OCI-LY1 (cell line): ENCODE data around the gene DUSP16.

Experiments used
- H2AFZ ChIP-seq: fragments of 200-600 bp; sonication (generic), shearing (Covaris generic); 2 replicates; pipeline ENCODE4 v1.6.0; 2014; ENCODE audit warnings: antibody characterized with exemption, mild to moderate bottlenecking, low read length
- H3F3A ChIP-seq: fragments of 200-600 bp; sonication (generic), shearing (Covaris generic); 2 replicates; pipeline ENCODE4 v1.6.0; 2014; ENCODE audit warnings: mild to moderate bottlenecking, antibody characterized with exemption, low read length, moderate library complexity; ENCODE audit not compliant: insufficient read depth
- H3K27ac ChIP-seq: fragments of 200-600 bp; sonication (generic); 2 replicates; pipeline ENCODE4 v1.5.1; 2014; ENCODE audit warnings: low read length, mixed run types, mild to moderate bottlenecking, low read depth; ENCODE audit not compliant: poor library complexity, severe bottlenecking
- H3K27me3 ChIP-seq: fragments of 200-600 bp; sonication (generic); 2 replicates; pipeline ENCODE4 v1.6.0; 2014; ENCODE audit warnings: antibody characterized with exemption, mild to moderate bottlenecking, low read length, moderate library complexity; ENCODE audit not compliant: insufficient read depth
- H3K36me3 ChIP-seq: fragments of 200-600 bp; sonication (generic); 2 replicates; pipeline ENCODE4 v1.6.1; 2014; ENCODE audit warnings: mild to moderate bottlenecking, antibody characterized with exemption, low read length, moderate library complexity, mixed read lengths; ENCODE audit not compliant: insufficient read depth
- H3K4me1 ChIP-seq: fragments of 200-600 bp; sonication (generic); 2 replicates; pipeline ENCODE4 v1.5.1; 2014; ENCODE audit warnings: mild to moderate bottlenecking, low read length, moderate library complexity; ENCODE audit not compliant: insufficient read depth, severe bottlenecking
- H3K4me2 ChIP-seq: fragments of 200-600 bp; sonication (generic), shearing (Covaris generic); 2 replicates; pipeline ENCODE4 v1.6.1; 2014; ENCODE audit warnings: low read length
- H3K4me3 ChIP-seq: fragments of 200-600 bp; sonication (generic); 2 replicates; pipeline ENCODE4 v1.5.1; 2014; ENCODE audit warnings: low read length, low read depth, mild to moderate bottlenecking, mixed read lengths; ENCODE audit not compliant: poor library complexity, severe bottlenecking
- H3K79me2 ChIP-seq: fragments of 200-600 bp; shearing (Covaris generic); 2 replicates; pipeline ENCODE4 v1.6.1; 2016; ENCODE audit warnings: mixed run types, low read length, mixed read lengths; ENCODE audit not compliant: insufficient read depth
- H3K9ac ChIP-seq: fragments of 200-600 bp; sonication (generic), shearing (Covaris generic); 2 replicates; pipeline ENCODE4 v1.6.1; 2014; ENCODE audit warnings: mild to moderate bottlenecking, low read length, mixed read lengths
- H3K9me2 ChIP-seq: fragments of 200-600 bp; sonication (generic), shearing (Covaris generic); 2 replicates; pipeline ENCODE4 v1.6.1; 2014; ENCODE audit warnings: low read depth, mild to moderate bottlenecking, low read length, mixed read lengths
- H3K9me3 ChIP-seq: fragments of 200-600 bp; shearing (Covaris generic); 2 replicates; pipeline ENCODE4 v1.6.1; 2014; ENCODE audit warnings: low read length, mixed read lengths
- H4K20me1 ChIP-seq: fragments of 200-600 bp; sonication (generic), shearing (Covaris generic); 2 replicates; pipeline ENCODE4 v1.6.0; 2016; ENCODE audit warnings: mild to moderate bottlenecking, low read length; ENCODE audit not compliant: insufficient read depth
- EZH2 ChIP-seq: fragments of 200-600 bp; sonication (generic), shearing (Covaris generic); IDR thresholded peaks from 2 replicates; pipeline ENCODE4 v1.8.0; 2017; ENCODE audit warnings: borderline replicate concordance, mixed run types, mild to moderate bottlenecking, antibody characterized with exemption, low read length, moderate library complexity, mixed read lengths
- TF ChIP-seq, protein P1 (sequence below): fragments of 200-600 bp; sonication (generic), shearing (Covaris generic); IDR thresholded peaks from 2 replicates; pipeline ENCODE4 v1.5.1; 2017; ENCODE audit warnings: mild to moderate bottlenecking, antibody characterized with exemption, low read length, moderate library complexity, mixed read lengths

The DUSP16 gene

DNA sequence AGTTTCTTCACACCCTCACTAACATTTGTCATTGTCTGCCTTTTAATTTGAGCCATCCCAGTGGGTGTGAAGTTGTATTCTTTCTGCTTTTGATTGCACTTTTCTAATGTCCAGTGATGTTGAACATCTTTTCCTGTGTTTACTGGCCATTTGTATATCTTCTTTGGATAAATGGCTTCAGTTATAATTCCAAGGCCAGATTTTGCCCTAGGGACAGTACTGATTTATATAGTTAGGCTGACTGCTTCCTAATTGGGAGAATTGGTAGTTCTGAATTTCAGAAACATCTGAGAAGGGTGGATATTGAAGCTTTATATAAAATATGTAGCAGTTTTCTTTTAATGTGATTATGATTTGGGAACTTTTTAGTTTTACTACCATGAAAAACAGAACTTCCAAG is 108.3 kb downstream of the DUSP16 start:
- Histone ChIP-seq H3K27me3 (no peaks in the 10 kb centered on the region), H3K4me3 (no peak overlapping the region), H2AFZ (no peak overlapping the region), H3K4me2 (no peak overlapping the region), H3K79me2 (no peaks in the 10 kb centered on the region), H3K9me2 (no peaks in the 10 kb centered on the region), H3F3A (no peaks in the 10 kb centered on the region), H4K20me1 (no peaks in the 10 kb centered on the region), H3K4me1 (no peaks in the 10 kb centered on the region), H3K9me3 (no peaks in the 10 kb centered on the region), H3K9ac (no peak overlapping the region), H3K27ac (no peak overlapping the region), H3K36me3 (no peaks in the 10 kb centered on the region)
- TF ChIP-seq EZH2, result no peak
- TF ChIP-seq, protein P1, sequence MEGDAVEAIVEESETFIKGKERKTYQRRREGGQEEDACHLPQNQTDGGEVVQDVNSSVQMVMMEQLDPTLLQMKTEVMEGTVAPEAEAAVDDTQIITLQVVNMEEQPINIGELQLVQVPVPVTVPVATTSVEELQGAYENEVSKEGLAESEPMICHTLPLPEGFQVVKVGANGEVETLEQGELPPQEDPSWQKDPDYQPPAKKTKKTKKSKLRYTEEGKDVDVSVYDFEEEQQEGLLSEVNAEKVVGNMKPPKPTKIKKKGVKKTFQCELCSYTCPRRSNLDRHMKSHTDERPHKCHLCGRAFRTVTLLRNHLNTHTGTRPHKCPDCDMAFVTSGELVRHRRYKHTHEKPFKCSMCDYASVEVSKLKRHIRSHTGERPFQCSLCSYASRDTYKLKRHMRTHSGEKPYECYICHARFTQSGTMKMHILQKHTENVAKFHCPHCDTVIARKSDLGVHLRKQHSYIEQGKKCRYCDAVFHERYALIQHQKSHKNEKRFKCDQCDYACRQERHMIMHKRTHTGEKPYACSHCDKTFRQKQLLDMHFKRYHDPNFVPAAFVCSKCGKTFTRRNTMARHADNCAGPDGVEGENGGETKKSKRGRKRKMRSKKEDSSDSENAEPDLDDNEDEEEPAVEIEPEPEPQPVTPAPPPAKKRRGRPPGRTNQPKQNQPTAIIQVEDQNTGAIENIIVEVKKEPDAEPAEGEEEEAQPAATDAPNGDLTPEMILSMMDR, result no peak

DNA sequence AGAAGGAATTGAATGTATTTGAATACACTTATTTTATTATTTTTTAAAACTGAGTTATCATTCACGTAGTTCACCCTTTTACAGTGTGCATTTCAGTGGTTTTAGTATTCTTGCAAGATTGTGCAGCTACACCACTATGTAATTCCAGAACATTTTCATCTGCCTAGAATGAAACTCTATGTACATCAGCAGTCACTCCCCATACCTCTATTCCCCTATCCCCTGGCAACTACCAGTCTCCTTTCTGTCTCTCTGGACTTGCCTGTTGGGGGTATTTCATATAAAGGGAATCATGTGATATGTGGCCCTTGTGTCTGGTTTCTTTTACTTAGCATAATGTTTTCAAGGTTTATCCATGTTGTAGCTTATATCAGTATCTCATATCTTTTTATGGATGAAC is 109.0 kb downstream of the DUSP16 start:
- H3K9me3 ChIP-seq, result no peaks in the 10 kb centered on the region
- no peak overlapping the region for H3K9ac ChIP-seq
- no peaks in the 10 kb centered on the region for H4K20me1 ChIP-seq
- no peaks in the 10 kb centered on the region for H3K36me3 ChIP-seq
- no peak overlapping the region for H3K4me3 ChIP-seq
- no peak overlapping the region for H3K27ac ChIP-seq
- H3K4me1 ChIP-seq, result no peaks in the 10 kb centered on the region
- no peaks in the 10 kb centered on the region for H3F3A ChIP-seq
- no peaks in the 10 kb centered on the region for H3K27me3 ChIP-seq
- no peak for TF ChIP-seq EZH2
- TF ChIP-seq, protein P1, result no peak
- no peak overlapping the region for H2AFZ ChIP-seq
- no peaks in the 10 kb centered on the region for H3K79me2 ChIP-seq
- H3K4me2 ChIP-seq, result no peak overlapping the region
- H3K9me2 ChIP-seq, result no peaks in the 10 kb centered on the region

DNA sequence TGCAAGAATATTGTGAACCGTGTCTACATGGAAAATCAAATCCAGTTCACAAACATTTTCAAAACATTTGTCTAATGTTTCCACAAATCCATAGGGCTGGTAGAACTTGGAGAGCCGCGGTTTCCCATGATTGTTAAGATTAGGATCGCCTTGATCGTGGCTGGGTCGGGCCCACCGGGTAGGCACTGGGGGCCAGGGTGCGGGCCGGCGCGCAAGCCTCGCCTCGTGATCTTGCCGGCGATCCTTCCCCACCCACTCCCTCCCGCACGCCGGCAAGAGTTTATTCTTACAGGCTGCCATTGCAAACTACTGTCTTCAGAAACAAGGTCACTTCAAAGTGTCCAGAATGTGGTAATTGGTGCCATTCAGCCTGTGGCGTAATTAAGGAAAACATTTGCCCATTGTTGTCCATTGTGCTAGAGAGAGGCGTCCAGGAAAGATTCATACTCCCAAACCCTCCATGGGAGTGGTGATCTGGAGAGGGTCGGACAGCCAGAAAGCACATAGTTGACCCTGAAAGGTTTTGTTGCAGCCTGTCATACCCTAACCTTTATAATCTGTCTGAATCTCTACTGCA is 110.2 kb downstream of the DUSP16 start:
- Histone ChIP-seq H3K27me3 (no peaks in the 10 kb centered on the region), H2AFZ (no peak overlapping the region), H3K27ac (no peak overlapping the region), H3K36me3 (no peaks in the 10 kb centered on the region), H3K4me2 (no peak overlapping the region), H3K4me3 (no peak overlapping the region), H3F3A (no peaks in the 10 kb centered on the region), H3K79me2 (no peaks in the 10 kb centered on the region), H3K9me3 (no peaks in the 10 kb centered on the region), H3K4me1 (no peaks in the 10 kb centered on the region), H3K9me2 (no peaks in the 10 kb centered on the region), H4K20me1 (no peaks in the 10 kb centered on the region), H3K9ac (no peak overlapping the region)
- no peak for TF ChIP-seq EZH2
- TF ChIP-seq, protein P1, result no peak
